ENCODE measurements around the gene PTPN12.
"Not testable (repeated sequence)": the region's sequence is repeated elsewhere in the genome, so short reads cannot be mapped to it uniquely, and the experiment has no call there.

Gene PTPN12

DNA sequence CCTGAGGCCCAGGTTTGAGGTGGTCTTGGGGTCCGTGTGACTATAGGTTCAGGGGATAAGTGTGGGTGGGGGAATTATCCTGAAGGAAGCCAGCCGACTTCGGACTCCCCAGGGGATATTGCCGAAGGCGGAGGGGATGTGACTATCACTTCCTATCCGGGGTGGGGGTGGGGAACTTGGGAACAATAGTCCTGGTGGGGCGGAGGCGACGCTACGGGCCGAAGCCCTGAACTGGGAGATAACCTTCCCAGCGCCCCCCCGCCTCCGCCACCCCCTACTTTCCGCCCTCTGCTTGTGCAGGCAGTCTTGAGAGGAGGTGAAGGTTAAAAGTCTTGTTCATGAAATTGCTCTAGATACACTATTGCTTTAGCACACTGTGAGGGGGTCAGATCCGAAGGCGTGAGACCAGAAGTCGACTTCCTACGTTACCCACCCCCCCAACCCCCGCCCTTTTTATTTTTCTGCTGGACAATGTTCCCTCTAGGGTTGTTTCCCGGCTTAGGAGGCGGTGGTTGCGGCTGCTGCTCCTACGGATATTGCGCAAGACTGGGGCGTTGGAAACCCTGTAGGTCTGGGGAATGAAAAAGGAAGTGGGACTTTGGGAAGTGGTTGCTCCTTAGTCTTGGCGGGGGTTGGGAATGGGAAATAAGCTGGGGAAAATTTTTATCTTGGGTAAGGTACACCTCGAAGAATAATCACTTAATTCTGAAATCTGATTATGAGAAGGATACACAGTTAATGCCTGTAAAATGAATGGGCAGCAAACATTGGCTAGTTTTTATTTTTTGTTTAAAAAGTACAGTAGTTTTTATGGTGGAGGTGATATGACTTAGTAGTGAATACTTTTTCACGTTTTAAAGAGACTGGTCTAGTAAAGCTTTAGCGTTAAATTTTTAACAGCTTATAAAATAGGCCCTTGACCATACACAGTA lies 1.5 kb downstream of the PTPN12 start:
- no peak for DNase-seq

DNA sequence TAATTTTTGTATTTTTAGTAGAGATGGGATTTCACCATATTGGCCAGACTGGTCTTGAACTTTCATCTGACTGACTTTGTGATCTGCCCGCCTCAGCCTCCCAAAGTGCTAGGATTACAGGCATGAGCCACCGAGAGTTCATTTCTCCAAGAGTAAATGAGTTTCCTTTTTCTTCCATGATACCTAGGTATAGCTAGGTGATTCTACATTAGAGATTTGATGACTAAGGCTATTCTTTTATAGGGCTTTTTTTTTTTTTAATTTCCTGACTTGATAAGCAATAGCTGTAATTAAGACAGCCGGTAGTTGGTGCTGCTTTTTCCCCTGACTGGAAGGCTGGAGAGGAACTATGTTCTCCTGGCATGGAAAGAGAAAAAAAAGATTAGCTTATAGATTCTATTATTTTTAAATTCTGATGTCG lies 3.3 kb downstream of the PTPN12 start:
- DNase-seq: no peak

- not testable (repeated sequence) for DNase-seq
These were observed 3.9 kb downstream of the PTPN12 start for GRCh38 chr7:77540993-77541392.

GRCh38 chr7:77542409-77542808 lies 5.3 kb downstream of the PTPN12 start:
- no peak for DNase-seq

DNA sequence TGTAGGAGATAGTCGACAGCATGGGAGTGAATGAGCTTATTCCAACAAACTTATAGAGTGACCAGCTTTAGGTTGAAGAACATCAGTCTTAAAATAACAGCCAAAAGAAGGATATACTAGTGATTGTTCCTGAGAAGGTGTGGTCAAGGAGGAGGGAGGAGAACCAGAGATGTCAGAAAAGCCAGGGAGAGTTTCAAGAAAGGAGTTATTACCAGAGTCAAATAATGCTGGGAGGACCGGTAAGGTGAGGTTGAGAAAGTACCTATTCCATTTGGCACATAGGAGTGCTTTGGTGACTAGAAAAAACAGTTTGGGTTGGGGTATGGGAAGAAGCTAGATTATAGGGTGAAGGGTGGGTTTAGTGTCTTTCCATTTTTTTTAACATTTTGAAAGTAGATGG lies 5.8 kb downstream of the PTPN12 start:
- no peak for DNase-seq

- no peak for DNase-seq
These were observed 6.8 kb downstream of the PTPN12 start for GRCh38 chr7:77543910-77544309.

GRCh38 chr7:77544518-77544917 lies 7.4 kb downstream of the PTPN12 start:
- DNase-seq: no peak

DNA sequence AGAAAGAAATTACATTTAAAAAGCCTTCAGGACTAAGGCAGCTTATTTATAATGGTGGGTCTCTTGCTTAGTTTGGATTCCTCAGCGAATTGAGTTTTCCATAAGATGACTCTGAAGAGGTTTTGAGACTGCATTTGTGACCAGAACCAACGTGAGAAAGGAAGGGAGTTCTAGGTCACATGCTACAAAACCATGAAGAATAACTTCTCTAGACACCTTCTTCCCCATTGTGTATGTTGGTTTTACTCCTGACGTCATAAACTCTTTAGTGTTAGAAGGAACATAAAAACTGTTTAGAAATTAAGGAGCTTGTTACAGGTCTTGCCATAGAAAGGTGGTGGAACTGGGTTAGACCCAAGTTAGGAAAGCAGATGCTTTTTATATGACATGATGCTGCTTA lies 11.1 kb downstream of the PTPN12 start:
- no peak for DNase-seq

GRCh38 chr7:77549106-77549870 lies 12.2 kb downstream of the PTPN12 start:
- no peak for DNase-seq

GRCh38 chr7:77550586-77550985 lies 13.5 kb downstream of the PTPN12 start:
- DNase-seq: no peak

DNA sequence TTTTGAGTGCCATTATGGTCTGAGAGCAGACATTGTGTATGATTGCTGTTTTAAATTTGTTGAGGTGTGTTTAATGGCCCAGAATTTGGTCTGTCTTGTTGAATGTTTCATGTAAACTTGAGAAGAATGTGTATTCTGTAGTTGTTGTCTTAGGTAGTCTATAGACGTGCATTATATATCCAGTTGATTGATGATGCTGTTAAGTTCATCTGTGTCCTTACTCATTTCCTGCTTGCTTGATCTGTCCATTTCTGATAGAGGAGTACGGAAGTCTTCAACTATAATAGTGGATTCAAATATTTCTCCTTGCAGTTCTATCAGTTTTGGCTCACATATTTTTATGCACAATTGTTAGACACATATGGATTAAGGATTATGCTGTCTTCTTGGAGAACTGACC lies 16.0 kb downstream of the PTPN12 start:
- no peak for DNase-seq

GRCh38 chr7:77558284-77558967 lies 21.3 kb downstream of the PTPN12 start:
- no peak for DNase-seq

DNA sequence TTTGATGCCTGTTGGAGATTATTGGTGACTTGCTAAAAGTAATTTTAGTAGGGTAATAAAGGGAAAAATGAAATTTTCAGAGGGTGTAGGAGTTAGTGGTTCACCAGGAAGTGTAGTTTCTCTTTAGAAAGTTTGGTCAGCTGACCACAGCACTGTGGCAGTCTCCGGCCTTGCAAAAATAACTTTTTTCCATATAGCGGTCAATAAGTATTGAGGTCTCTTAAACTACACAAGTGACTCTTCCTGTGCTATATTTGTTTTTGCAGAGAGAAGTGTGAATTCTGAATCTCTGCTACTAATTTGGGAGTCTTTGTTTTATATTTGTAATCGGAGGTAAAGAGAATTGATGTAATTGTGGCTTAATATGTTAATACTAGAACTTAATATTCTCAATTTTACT lies 24.3 kb downstream of the PTPN12 start:
- DNase-seq: no peak

- no peak for DNase-seq
These were observed 26.2 kb downstream of the PTPN12 start for GRCh38 chr7:77563275-77563674.

- no peak for DNase-seq
These were observed 28.8 kb downstream of the PTPN12 start for GRCh38 chr7:77565917-77566316.

- DNase-seq: no peak
These were observed 29.3 kb downstream of the PTPN12 start for GRCh38 chr7:77566421-77566820.

GRCh38 chr7:77569514-77570232 lies 32.6 kb downstream of the PTPN12 start:
- DNase-seq: no peak

- DNase-seq: no peak
These were observed 33.4 kb downstream of the PTPN12 start for GRCh38 chr7:77570330-77571011.

DNA sequence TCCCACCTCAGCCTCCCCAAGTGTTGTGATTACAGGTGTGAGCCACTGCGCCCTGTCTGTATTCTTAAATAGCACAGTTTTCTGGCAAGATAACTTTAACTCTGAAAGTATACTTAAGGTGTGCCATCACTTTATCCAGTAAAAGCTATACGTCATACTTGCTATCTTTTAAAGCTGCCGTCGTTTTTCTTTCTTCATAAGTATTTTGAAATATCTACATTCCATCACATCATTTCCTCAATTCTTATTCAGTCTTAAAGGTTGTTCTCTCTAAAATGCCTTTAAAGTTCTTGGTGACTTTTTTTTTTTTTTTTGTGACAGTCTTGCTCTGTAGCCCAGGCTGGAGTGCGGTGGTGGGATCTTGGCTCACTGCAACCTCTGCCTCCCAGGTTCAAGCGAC lies 34.7 kb downstream of the PTPN12 start:
- no peak for DNase-seq

DNA sequence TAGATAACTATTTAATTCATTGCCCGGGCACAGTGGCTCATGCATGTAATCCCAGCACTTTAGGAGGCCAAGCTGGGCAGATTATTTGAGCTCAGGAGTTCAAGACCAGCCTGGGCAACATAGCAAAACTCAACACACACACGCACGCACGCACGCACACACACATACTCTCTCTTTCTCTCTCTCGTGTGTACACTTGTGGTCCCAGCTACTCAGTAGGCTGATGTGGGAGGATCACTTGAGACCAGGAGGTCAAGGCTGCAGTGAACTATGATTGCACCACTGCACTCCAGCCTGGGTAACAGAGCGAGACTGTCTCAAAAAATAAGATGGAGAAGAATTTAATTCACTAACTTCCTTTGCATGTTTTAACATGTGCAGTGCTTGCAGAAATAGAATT lies 38.1 kb downstream of the PTPN12 start:
- DNase-seq: no peak

GRCh38 chr7:77576856-77577255 lies 39.8 kb downstream of the PTPN12 start:
- no peak for DNase-seq

DNA sequence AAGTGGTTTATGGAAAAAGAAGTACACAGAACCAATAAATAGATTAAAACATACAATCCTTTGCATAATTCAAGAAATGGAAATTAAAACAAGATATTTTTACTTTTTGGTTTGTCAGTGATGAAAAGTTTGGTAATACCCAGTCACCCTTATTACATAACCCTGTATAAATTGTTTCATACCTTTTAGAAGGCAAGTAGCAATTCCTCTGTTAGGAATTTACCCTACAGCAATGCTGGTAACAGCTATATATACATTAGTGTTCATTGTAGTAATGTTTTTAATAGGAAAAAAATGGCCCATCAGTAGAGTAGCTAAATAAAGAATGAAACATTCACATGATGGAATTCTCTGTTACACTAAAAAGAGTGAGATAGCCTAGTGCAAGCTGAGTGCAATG lies 42.7 kb downstream of the PTPN12 start:
- no peak for DNase-seq
